Neural cell (in vitro differentiated cells): ENCODE results near the gene ANKRD49. TPM values are rescaled to one million over a fixed set of nuclear protein-coding genes. Genes with fewer than 3 reads are reported as not detected.

Source experiments
- H2AFZ ChIP-seq: fragments of 200-600, 300-800 bp; sonication (generic), shearing (Covaris generic); 2 replicates; pipeline ENCODE4 v1.6.0; 2014; ENCODE audit warnings: low read depth, mild to moderate bottlenecking, antibody characterized with exemption, low read length, moderate library complexity
- H3F3A ChIP-seq: fragments of 200-600 bp; shearing (Covaris generic); 2 replicates; pipeline ENCODE4 v1.6.1; 2016; ENCODE audit warnings: mild to moderate bottlenecking, moderate library complexity, mixed read lengths, antibody characterized with exemption, low read length; ENCODE audit not compliant: insufficient read depth, poor library complexity, severe bottlenecking
- H3K27ac ChIP-seq: fragments of 200-600, 300-800 bp; sonication (generic), shearing (Covaris generic); 2 replicates; pipeline ENCODE4 v1.5.1; 2014; ENCODE audit warnings: mild to moderate bottlenecking, low read length, moderate library complexity
- H3K27me3 ChIP-seq: fragments of 300-800, 200-600 bp; sonication (generic), shearing (Covaris generic); 2 replicates; pipeline ENCODE4 v1.6.0; 2014; ENCODE audit warnings: mild to moderate bottlenecking, low read depth, low read length, moderate library complexity; ENCODE audit not compliant: insufficient read depth
- H3K36me3 ChIP-seq: fragments of 300-800, 200-600 bp; sonication (generic), shearing (Covaris generic); 2 replicates; pipeline ENCODE4 v1.5.1; 2014; ENCODE audit warnings: mild to moderate bottlenecking, antibody characterized with exemption, low read length, moderate library complexity; ENCODE audit not compliant: insufficient read depth
- H3K4me2 ChIP-seq: fragments of 300-800, 200-600 bp; sonication (generic), shearing (Covaris generic); 2 replicates; pipeline ENCODE4 v1.6.0; 2014; ENCODE audit warnings: mild to moderate bottlenecking, low read length
- H3K4me3 ChIP-seq: fragments of 300-800, 200-600 bp; sonication (generic), shearing (Covaris generic); 2 replicates; pipeline ENCODE4 v1.5.1; 2014; ENCODE audit warnings: mild to moderate bottlenecking, low read length, moderate library complexity
- H3K79me2 ChIP-seq: fragments of 200-600 bp; shearing (Covaris generic); replicated peaks from 2 replicates; pipeline ENCODE4 v1.6.0; 2014; ENCODE audit warnings: mild to moderate bottlenecking, low read length, moderate library complexity; ENCODE audit not compliant: insufficient read depth
- H3K9ac ChIP-seq: fragments of 300-800, 200-600 bp; sonication (generic), shearing (Covaris generic); 2 replicates; pipeline ENCODE4 v1.6.1; 2016; ENCODE audit warnings: mild to moderate bottlenecking, low read length, mixed read lengths
- H3K9me2 ChIP-seq: fragments of 200-600 bp; shearing (Covaris generic); 2 replicates; pipeline ENCODE4 v1.6.1; 2016; ENCODE audit warnings: mild to moderate bottlenecking, low read length, mixed read lengths; ENCODE audit not compliant: insufficient read depth
- H3K9me3 ChIP-seq: fragments of 200-600, 300-800 bp; sonication (generic), shearing (Covaris generic); 2 replicates; pipeline ENCODE4 v1.6.1; 2016; ENCODE audit warnings: mild to moderate bottlenecking, mixed run types, low read length, moderate library complexity, mixed read lengths
- H4K20me1 ChIP-seq: fragments of 200-600 bp; shearing (Covaris generic); 2 replicates; pipeline ENCODE4 v1.6.1; 2016; ENCODE audit warnings: mild to moderate bottlenecking, mixed run types; ENCODE audit not compliant: insufficient read depth
- EP300 ChIP-seq: fragments of 450-650 bp; conservative IDR thresholded peaks from 2 replicates; pipeline ENCODE4 v1.6.1; 2014; ENCODE audit warnings: antibody characterized with exemption, mild to moderate bottlenecking, moderate library complexity; ENCODE audit not compliant: poor library complexity, severe bottlenecking
- EZH2 ChIP-seq: fragments of 200-600, 300-800 bp; shearing (Covaris generic), sonication (generic); IDR thresholded peaks from 2 replicates; pipeline ENCODE4 v1.6.1; 2014; ENCODE audit warnings: antibody characterized with exemption, low read length, borderline replicate concordance, mild to moderate bottlenecking; ENCODE audit not compliant: insufficient read depth, poor library complexity, severe bottlenecking
- MXI1 ChIP-seq: fragments of 450-650 bp; conservative IDR thresholded peaks from 2 replicates; pipeline ENCODE4 v1.6.1; 2014; ENCODE audit warnings: antibody characterized with exemption, mild to moderate bottlenecking; ENCODE audit not compliant: poor library complexity, severe bottlenecking
- POLR2AphosphoS5 ChIP-seq: IDR thresholded peaks from 2 replicates; pipeline ENCODE4 v1.6.1; 2012
- RAD21 ChIP-seq: fragments of 450-650 bp; conservative IDR thresholded peaks from 2 replicates; pipeline ENCODE4 v1.6.1; 2014; ENCODE audit warnings: antibody characterized with exemption, mild to moderate bottlenecking, moderate library complexity
- SMC3 ChIP-seq: fragments of 450-650 bp; conservative IDR thresholded peaks from 2 replicates; pipeline ENCODE4 v1.6.1; 2014; ENCODE audit warnings: antibody characterized with exemption, mild to moderate bottlenecking, moderate library complexity; ENCODE audit not compliant: poor library complexity
- polyA plus RNA-seq: library from polyadenylated mRNA; depleted of rRNA; stranded (reverse); fragments of >200 nt; gene quantifications from 2 replicates; pipeline ENCODE4 v1.2.3, GENCODE V29; 2014
- TF ChIP-seq, protein P1 (sequence below): IDR thresholded peaks from 2 replicates; pipeline ENCODE4 v1.6.1; 2012; ENCODE audit warnings: borderline replicate concordance
- TF ChIP-seq, protein P2 (sequence below): fragments of 450-650 bp; IDR thresholded peaks from 2 replicates; pipeline ENCODE4 v1.5.1; 2014; ENCODE audit warnings: antibody characterized with exemption, mild to moderate bottlenecking, moderate library complexity; ENCODE audit not compliant: poor library complexity, severe bottlenecking

The ANKRD49 gene
- polyA plus RNA-seq, 1 donor from 2014 or later = 54.6 TPM

DNA sequence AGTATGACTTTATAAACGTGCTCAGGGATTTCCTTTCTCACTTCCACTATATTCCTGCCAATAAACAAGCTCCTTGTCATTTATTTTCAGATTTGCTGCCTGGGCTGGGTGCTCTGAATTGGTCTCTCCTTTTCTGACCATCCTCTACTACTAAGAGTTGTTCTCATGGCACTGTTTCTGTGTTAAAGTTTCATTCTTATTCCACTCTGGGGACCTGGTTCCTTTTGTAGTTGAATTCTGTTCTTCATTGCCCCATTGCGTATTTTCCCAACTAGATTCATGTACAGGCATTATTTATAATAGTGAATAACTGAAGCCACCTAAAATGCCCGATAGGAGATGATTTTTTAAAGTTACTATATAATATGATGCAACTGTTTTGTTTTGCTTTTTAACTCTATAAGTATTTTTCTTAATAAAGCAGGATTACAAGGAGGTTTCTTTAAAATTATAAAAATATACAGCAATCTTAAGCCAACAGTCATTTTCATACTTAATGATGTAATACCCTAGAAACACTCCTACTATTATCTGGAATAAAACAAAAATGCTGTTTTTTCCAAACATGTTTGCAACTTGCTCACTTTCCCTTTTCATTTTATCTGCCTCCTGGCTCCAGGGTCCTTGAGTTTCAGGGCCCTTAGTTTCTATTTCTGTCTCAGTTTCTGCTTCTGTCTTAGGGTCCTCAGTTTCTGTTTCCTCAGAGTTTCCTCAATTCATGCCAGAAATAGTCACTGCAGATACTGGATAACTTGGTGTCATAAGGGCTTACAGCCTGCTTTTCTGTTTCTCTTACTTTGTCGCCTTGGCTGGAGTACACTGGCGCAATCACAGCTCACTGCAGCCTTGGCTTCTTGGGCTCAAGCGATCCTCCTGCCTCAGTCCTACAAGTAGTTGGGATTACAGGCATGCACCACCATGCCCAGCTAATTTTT, 40.2 kb downstream of the ANKRD49 start:
- no peaks in the 10 kb centered on the region for H3K36me3 ChIP-seq
- no peaks in the 10 kb centered on the region for H3K27me3 ChIP-seq
- no peaks in the 10 kb centered on the region for H3K9me3 ChIP-seq
- no peak overlapping the region for H3K27ac ChIP-seq
- no peak for TF ChIP-seq POLR2AphosphoS5
- no peak for TF ChIP-seq EZH2
- TF ChIP-seq EP300 = no peak
- no peak for TF ChIP-seq RAD21
- TF ChIP-seq, protein P1, sequence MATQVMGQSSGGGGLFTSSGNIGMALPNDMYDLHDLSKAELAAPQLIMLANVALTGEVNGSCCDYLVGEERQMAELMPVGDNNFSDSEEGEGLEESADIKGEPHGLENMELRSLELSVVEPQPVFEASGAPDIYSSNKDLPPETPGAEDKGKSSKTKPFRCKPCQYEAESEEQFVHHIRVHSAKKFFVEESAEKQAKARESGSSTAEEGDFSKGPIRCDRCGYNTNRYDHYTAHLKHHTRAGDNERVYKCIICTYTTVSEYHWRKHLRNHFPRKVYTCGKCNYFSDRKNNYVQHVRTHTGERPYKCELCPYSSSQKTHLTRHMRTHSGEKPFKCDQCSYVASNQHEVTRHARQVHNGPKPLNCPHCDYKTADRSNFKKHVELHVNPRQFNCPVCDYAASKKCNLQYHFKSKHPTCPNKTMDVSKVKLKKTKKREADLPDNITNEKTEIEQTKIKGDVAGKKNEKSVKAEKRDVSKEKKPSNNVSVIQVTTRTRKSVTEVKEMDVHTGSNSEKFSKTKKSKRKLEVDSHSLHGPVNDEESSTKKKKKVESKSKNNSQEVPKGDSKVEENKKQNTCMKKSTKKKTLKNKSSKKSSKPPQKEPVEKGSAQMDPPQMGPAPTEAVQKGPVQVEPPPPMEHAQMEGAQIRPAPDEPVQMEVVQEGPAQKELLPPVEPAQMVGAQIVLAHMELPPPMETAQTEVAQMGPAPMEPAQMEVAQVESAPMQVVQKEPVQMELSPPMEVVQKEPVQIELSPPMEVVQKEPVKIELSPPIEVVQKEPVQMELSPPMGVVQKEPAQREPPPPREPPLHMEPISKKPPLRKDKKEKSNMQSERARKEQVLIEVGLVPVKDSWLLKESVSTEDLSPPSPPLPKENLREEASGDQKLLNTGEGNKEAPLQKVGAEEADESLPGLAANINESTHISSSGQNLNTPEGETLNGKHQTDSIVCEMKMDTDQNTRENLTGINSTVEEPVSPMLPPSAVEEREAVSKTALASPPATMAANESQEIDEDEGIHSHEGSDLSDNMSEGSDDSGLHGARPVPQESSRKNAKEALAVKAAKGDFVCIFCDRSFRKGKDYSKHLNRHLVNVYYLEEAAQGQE = no peak
- no peak for TF ChIP-seq SMC3
- TF ChIP-seq, protein P2, sequence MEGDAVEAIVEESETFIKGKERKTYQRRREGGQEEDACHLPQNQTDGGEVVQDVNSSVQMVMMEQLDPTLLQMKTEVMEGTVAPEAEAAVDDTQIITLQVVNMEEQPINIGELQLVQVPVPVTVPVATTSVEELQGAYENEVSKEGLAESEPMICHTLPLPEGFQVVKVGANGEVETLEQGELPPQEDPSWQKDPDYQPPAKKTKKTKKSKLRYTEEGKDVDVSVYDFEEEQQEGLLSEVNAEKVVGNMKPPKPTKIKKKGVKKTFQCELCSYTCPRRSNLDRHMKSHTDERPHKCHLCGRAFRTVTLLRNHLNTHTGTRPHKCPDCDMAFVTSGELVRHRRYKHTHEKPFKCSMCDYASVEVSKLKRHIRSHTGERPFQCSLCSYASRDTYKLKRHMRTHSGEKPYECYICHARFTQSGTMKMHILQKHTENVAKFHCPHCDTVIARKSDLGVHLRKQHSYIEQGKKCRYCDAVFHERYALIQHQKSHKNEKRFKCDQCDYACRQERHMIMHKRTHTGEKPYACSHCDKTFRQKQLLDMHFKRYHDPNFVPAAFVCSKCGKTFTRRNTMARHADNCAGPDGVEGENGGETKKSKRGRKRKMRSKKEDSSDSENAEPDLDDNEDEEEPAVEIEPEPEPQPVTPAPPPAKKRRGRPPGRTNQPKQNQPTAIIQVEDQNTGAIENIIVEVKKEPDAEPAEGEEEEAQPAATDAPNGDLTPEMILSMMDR = no peak
- TF ChIP-seq MXI1 = no peak
- H3F3A ChIP-seq = no peaks in the 10 kb centered on the region
- no peaks in the 10 kb centered on the region for H3K9me2 ChIP-seq
- H4K20me1 ChIP-seq = no peaks in the 10 kb centered on the region
- no peak overlapping the region for H3K9ac ChIP-seq
- no peak overlapping the region for H3K4me2 ChIP-seq
- no peak overlapping the region for H3K4me3 ChIP-seq
- no peak overlapping the region for H2AFZ ChIP-seq
- H3K79me2 ChIP-seq = no peaks in the 10 kb centered on the region

DNA sequence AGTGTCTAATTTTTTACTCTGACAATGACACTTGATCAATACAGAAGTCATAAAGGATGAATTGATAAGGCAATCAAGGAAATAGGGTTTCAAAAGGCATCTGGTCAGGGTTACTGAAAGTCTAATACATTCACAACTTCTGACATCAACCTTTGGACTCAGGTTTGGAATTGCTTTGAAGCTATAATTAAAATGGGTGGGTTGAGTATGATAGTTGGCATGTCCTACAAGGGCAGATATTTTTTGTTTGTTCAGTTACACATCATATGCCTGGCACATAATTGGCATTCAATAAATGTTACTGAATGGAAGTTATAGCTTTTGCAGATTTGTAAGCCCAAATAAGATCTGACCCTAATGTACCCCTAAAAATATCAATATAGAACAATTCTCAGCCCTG, 42.6 kb downstream of the ANKRD49 start:
- no peak overlapping the region for H2AFZ ChIP-seq
- no peaks in the 10 kb centered on the region for H4K20me1 ChIP-seq
- no peak overlapping the region for H3K9ac ChIP-seq
- H3K27ac ChIP-seq = no peak overlapping the region
- H3K27me3 ChIP-seq = no peaks in the 10 kb centered on the region
- H3F3A ChIP-seq = no peaks in the 10 kb centered on the region
- H3K79me2 ChIP-seq = no peaks in the 10 kb centered on the region
- H3K4me3 ChIP-seq = no peak overlapping the region
- H3K36me3 ChIP-seq = no peaks in the 10 kb centered on the region
- H3K4me2 ChIP-seq = no peak overlapping the region
- no peak for TF ChIP-seq POLR2AphosphoS5
- TF ChIP-seq EZH2 = no peak
- no peak for TF ChIP-seq RAD21
- H3K9me3 ChIP-seq = no peaks in the 10 kb centered on the region
- H3K9me2 ChIP-seq = no peaks in the 10 kb centered on the region
